HEK293T (cell line): ENCODE results near the gene EHBP1L1.

Experiments used
- BHLHE40 ChIP-seq: fragments of 450-650 bp; IDR thresholded peaks from 2 replicates; pipeline ENCODE4 v1.6.1; 2016; ENCODE audit warnings: mild to moderate bottlenecking, moderate library complexity, borderline replicate concordance
- ELF4 ChIP-seq: fragments of 450-650 bp; IDR thresholded peaks from 2 replicates; pipeline ENCODE4 v1.6.1; 2017; ENCODE audit warnings: antibody characterized with exemption
- FOXK2 ChIP-seq: fragments of 450-650 bp; IDR thresholded peaks from 2 replicates; pipeline ENCODE4 v1.6.1; 2016; ENCODE audit warnings: mild to moderate bottlenecking
- SP1 ChIP-seq: fragments of 450-650 bp; IDR thresholded peaks from 2 replicates; pipeline ENCODE4 v1.6.1; 2017
- TARDBP ChIP-seq: fragments of 450-650 bp; IDR thresholded peaks from 2 replicates; pipeline ENCODE4 v1.6.1; 2016
- TF ChIP-seq, protein P1 (sequence below): fragments of 450-650 bp; IDR thresholded peaks from 2 replicates; pipeline ENCODE4 v1.6.1; 2016

GRCh38 chr11:65562020-65562419 is 13.8 kb upstream of the EHBP1L1 start:
- TF ChIP-seq, protein P1, sequence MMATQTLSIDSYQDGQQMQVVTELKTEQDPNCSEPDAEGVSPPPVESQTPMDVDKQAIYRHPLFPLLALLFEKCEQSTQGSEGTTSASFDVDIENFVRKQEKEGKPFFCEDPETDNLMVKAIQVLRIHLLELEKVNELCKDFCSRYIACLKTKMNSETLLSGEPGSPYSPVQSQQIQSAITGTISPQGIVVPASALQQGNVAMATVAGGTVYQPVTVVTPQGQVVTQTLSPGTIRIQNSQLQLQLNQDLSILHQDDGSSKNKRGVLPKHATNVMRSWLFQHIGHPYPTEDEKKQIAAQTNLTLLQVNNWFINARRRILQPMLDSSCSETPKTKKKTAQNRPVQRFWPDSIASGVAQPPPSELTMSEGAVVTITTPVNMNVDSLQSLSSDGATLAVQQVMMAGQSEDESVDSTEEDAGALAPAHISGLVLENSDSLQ = no peak
- no peak for TF ChIP-seq BHLHE40
- no peak for TF ChIP-seq SP1
- no peak for TF ChIP-seq FOXK2
- no peak for TF ChIP-seq TARDBP
- TF ChIP-seq ELF4 = no peak
